GM12891 (cell line): ENCODE data around the gene LRP1B.

Source experiments
- DNase-seq: peaks from one replicate; pipeline ENCODE4 v3.0.0; 2011; ENCODE audit warnings: low spot score; ENCODE audit not compliant: insufficient read length
- FAIRE-seq: peaks from 2 replicates; lab custom pipeline; 2011; peaks lifted over from hg19 to GRCh38; lab: Jason Lieb, UNC
- PAX5 ChIP-seq: IDR thresholded peaks from 2 replicates; pipeline ENCODE4 v1.6.1; 2011; ENCODE audit warnings: low read length, moderate library complexity, mild to moderate bottlenecking; ENCODE audit not compliant: insufficient read depth, severe bottlenecking
- POLR2A ChIP-seq: IDR thresholded peaks from 2 replicates; pipeline ENCODE4 v1.6.1; 2011; ENCODE audit warnings: low read depth, low read length, control low read depth
- POLR2AphosphoS5 ChIP-seq: IDR thresholded peaks from 2 replicates; pipeline ENCODE4 v1.6.1; 2011; ENCODE audit warnings: low read depth, low read length, control low read depth
- POU2F2 ChIP-seq: IDR thresholded peaks from 2 replicates; pipeline ENCODE4 v1.6.1; 2011; ENCODE audit warnings: low read depth, mild to moderate bottlenecking, control low read depth, low read length, moderate library complexity
- SPI1 ChIP-seq: IDR thresholded peaks from 2 replicates; pipeline ENCODE4 v1.6.1; 2011; ENCODE audit warnings: low read depth, low read length, control low read depth
- TAF1 ChIP-seq: IDR thresholded peaks from 2 replicates; pipeline ENCODE4 v1.6.1; 2011; ENCODE audit warnings: low read depth, low read length, control low read depth

LRP1B gene

DNA sequence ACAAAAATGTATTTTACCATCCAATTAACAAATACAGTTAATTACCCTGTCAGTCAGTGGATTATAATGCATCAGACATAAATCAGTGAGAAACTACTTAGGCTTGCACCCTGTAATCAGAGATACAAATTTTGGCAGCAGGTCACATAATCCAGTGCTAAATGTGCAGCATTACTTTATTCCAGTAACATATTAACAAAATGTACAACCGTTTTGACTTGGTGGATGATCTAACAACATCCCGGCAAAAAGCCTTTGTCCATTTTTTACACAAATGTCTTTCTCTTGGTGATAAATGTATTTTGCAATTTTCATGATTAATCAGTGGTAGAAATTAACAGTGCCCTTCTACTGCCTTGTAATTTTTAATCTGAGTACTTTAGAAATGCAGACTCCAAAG lies 162.8 kb downstream of the LRP1B start:
- FAIRE-seq (no peak), DNase-seq (no peak)
- no peak for TF ChIP-seq POLR2AphosphoS5
- no peak for TF ChIP-seq POU2F2
- TF ChIP-seq POLR2A = no peak
- TF ChIP-seq PAX5 = no peak
- TF ChIP-seq TAF1 = no peak
- no peak for TF ChIP-seq SPI1

GRCh38 chr2:141967503-141967902 lies 163.3 kb downstream of the LRP1B start:
- FAIRE-seq (no peak), DNase-seq (no peak)
- TF ChIP-seq PAX5 (no peak), SPI1 (no peak), POU2F2 (no peak), POLR2A (no peak), POLR2AphosphoS5 (no peak), TAF1 (no peak)

GRCh38 chr2:141959941-141960340 lies 170.9 kb downstream of the LRP1B start:
- TF ChIP-seq POLR2A (no peak), POU2F2 (no peak), TAF1 (no peak), SPI1 (no peak), POLR2AphosphoS5 (no peak), PAX5 (no peak)
- FAIRE-seq (no peak), DNase-seq (no peak)

- FAIRE-seq (no peak), DNase-seq (no peak)
- no peak for TF ChIP-seq POLR2AphosphoS5
Measured at GRCh38 chr2:141959016-141959415, 171.8 kb downstream of the LRP1B start.

- TF ChIP-seq SPI1 (no peak), PAX5 (no peak)
- no peak for FAIRE-seq
- DNase-seq = no peak
Measured at GRCh38 chr2:141957827-141958450, 172.9 kb downstream of the LRP1B start.

- FAIRE-seq (no peak), DNase-seq (no peak)
- TF ChIP-seq PAX5 (no peak), SPI1 (no peak), POLR2A (no peak), TAF1 (no peak), POLR2AphosphoS5 (no peak), POU2F2 (no peak)
Measured at GRCh38 chr2:141957321-141957720, 173.5 kb downstream of the LRP1B start.

GRCh38 chr2:141947396-141948114 lies 183.3 kb downstream of the LRP1B start:
- TF ChIP-seq POLR2AphosphoS5 (no peak), POLR2A (no peak), POU2F2 (no peak), TAF1 (no peak), SPI1 (no peak), PAX5 (no peak)
- no peak for FAIRE-seq
- no peak for DNase-seq

DNA sequence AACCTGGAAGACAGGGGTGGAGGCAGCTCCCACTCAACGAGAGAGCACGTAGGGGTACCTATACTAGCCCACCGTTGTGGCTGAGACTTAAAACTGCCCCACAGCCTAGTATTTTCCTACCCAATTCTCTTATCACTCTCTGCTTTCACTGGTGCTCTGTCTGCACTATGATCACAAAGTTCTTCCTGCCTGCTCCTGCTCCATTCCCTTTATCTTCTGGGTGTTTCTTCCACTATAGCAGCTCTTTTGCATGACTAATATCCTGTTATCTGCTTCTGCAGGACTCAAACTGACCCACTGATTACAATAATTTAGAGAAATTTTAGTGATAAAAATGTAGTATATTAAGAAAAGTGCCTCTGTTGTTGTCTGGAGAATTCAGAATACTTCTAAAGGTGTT lies 184.8 kb downstream of the LRP1B start:
- TF ChIP-seq POLR2AphosphoS5 (no peak), POU2F2 (no peak), TAF1 (no peak), PAX5 (no peak), SPI1 (no peak), POLR2A (no peak)
- FAIRE-seq (no peak), DNase-seq (no peak)

DNA sequence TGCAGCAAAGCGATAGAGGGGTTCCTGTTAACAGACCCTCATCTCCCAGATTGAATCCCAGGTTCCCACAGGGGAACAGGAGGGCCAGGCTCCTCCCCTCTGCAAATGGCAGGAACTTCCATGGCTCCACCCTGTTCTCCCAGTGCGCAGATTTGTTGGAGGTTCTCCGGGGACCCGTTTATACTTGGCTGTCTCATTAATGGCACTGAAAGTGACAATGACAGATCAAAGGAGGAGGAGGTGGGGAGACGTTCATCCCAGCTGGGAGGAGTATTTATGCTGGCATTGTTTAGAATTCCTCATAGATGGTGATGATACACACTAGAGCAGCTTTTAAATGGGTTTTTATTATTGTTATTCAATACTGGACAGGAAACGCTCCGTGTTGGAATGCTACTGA lies 186.9 kb downstream of the LRP1B start:
- no peak for TF ChIP-seq POLR2A
- TF ChIP-seq PAX5 = no peak
- TF ChIP-seq TAF1 = no peak
- no peak for TF ChIP-seq POLR2AphosphoS5
- no peak for TF ChIP-seq POU2F2
- no peak for TF ChIP-seq SPI1
- DNase-seq (no peak), FAIRE-seq (no peak)
